OCI-LY1 (cell line): ENCODE data around the gene C2CD3.

ENCODE experiments used
- CTCF ChIP-seq: fragments of 200-600 bp; sonication (generic), shearing (Covaris generic); IDR thresholded peaks from 2 replicates; pipeline ENCODE4 v1.5.1; 2017; ENCODE audit warnings: mild to moderate bottlenecking, antibody characterized with exemption, low read length, moderate library complexity, mixed read lengths
- EZH2 ChIP-seq: fragments of 200-600 bp; sonication (generic), shearing (Covaris generic); IDR thresholded peaks from 2 replicates; pipeline ENCODE4 v1.8.0; 2017; ENCODE audit warnings: borderline replicate concordance, mixed run types, mild to moderate bottlenecking, antibody characterized with exemption, low read length, moderate library complexity, mixed read lengths

GRCh38 chr11:74012074-74012809 is 158.6 kb downstream of the C2CD3 start:
- TF ChIP-seq CTCF (no peak), EZH2 (no peak)
